ENCODE data around the gene INO80B. TPM values are rescaled to one million over a fixed set of nuclear protein-coding genes. Genes with fewer than 3 reads are reported as not detected.
A peak's percentile ranks its signal among the peaks of the same experiment; 100 is the strongest.

INO80B gene
- total RNA-seq, 4 donors from 2014 or later, result 28.5 to 63.3 (median 48.0) TPM

- Histone ChIP-seq H3K4me3 (no peak overlapping the region), H3K27ac (no peak overlapping the region), H3K4me1 (peaks cover 0 to 15% of the 10 kb centered on the region in 2 donors), H3K9me3 (no peaks in the 10 kb centered on the region), H3K27me3 (peaks cover 4 to 28% of the 10 kb centered on the region in 2 donors), H3K36me3 (no peaks in the 10 kb centered on the region)
- TF ChIP-seq POLR2A (IDR thresholded peaks at IDR 0.05) (no peak), CTCF (IDR thresholded peaks at IDR 0.05) (no peak)
- intact Hi-C loops (cut with DNase I; ENCODE audit: low total_unique reads), result no loop called here
- DNase-seq, result no peak
Observed at GRCh38 chr2:74499940-74500577, 45.2 kb downstream of the INO80B start.

- no peaks in the 10 kb centered on the region for H3K36me3 ChIP-seq
- peaks cover 4 to 28% of the 10 kb centered on the region in 2 donors for H3K27me3 ChIP-seq
- no peak overlapping the region for H3K4me3 ChIP-seq
- TF ChIP-seq CTCF (IDR thresholded peaks at IDR 0.05) (no peak), POLR2A (IDR thresholded peaks at IDR 0.05) (no peak)
- H3K9me3 ChIP-seq, result no peaks in the 10 kb centered on the region
- H3K4me1 ChIP-seq, result peaks cover 0 to 15% of the 10 kb centered on the region in 2 donors
- no peak for DNase-seq
- intact Hi-C loops (cut with DNase I; ENCODE audit: low total_unique reads), result no loop called here
- no peak overlapping the region for H3K27ac ChIP-seq
Observed at GRCh38 chr2:74500578-74500946, 45.7 kb downstream of the INO80B start.

GRCh38 chr2:74501335-74502071 is 46.6 kb downstream of the INO80B start:
- TF ChIP-seq CTCF (IDR thresholded peaks at IDR 0.05) (no peak), POLR2A (IDR thresholded peaks at IDR 0.05) (no peak)
- intact Hi-C loops (cut with DNase I; ENCODE audit: low total_unique reads), result no loop called here

GRCh38 chr2:74502147-74502719 is 47.3 kb downstream of the INO80B start:
- Histone ChIP-seq H3K36me3 (no peaks in the 10 kb centered on the region), H3K4me1 (peaks cover 0 to 24% of the 10 kb centered on the region in 2 donors), H3K9me3 (no peaks in the 10 kb centered on the region), H3K27ac (peak overlapping the region in 1 of 2 donors; percentile 55), H3K4me3 (peak overlapping the region; percentile 23 to 38), H3K27me3 (peaks cover 4 to 28% of the 10 kb centered on the region in 2 donors)
- TF ChIP-seq CTCF (IDR thresholded peaks at IDR 0.05), result no peak
- no peak for TF ChIP-seq POLR2A (IDR thresholded peaks at IDR 0.05)
- no peak for DNase-seq
- intact Hi-C loops (cut with DNase I; ENCODE audit: low total_unique reads), result no loop called here

More at GRCh38 chr2:74501335-74502071, 46.6 kb downstream of the INO80B start:
- no peak for DNase-seq
- peaks cover 4 to 28% of the 10 kb centered on the region in 2 donors for H3K27me3 ChIP-seq
- no peak overlapping the region for H3K27ac ChIP-seq
- H3K9me3 ChIP-seq, result no peaks in the 10 kb centered on the region
- H3K4me3 ChIP-seq, result no peak overlapping the region
- no peaks in the 10 kb centered on the region for H3K36me3 ChIP-seq
- peaks cover 0 to 19% of the 10 kb centered on the region in 2 donors for H3K4me1 ChIP-seq

All from uterus (tissue), 4 donors.